Measurements from ENCODE around the gene PPARD. TPM values are rescaled to one million over a fixed set of nuclear protein-coding genes. Genes with fewer than 3 reads are reported as not detected.

PPARD gene
- total RNA-seq, 2 donors from 2014 or later, result 15.8 to 38.4 TPM

- no peaks in the 10 kb centered on the region for H3K9me3 ChIP-seq
- H3K27me3 ChIP-seq (replicated peaks; ENCODE audit: insufficient read depth), result no peaks in the 10 kb centered on the region
- H3K4me1 ChIP-seq (ENCODE audit: control insufficient read depth in 1 of 2, low read depth in 2 of 2), result peaks cover 0 to 29% of the 10 kb centered on the region in 2 donors
- ATAC-seq (ENCODE audit: insufficient number of reproducible peaks, low FRiP score, low read depth), result no peak
- H3K4me3 ChIP-seq, result no peak overlapping the region
- H3K27ac ChIP-seq, result no peak overlapping the region
- peaks cover 74% of the 10 kb centered on the region for H3K36me3 ChIP-seq
- TF ChIP-seq CTCF (IDR thresholded peaks at IDR 0.05), result no peak
- no peak for DNase-seq (ENCODE audit: low spot score)
Measured at GRCh38 chr6:35474942-35475570, 132.7 kb downstream of the PPARD start.

GRCh38 chr6:35475573-35475972 lies 133.2 kb downstream of the PPARD start:
- Histone ChIP-seq H3K36me3 (peaks cover 77% of the 10 kb centered on the region), H3K27ac (no peak overlapping the region)
- no peak for ATAC-seq (ENCODE audit: insufficient number of reproducible peaks, low FRiP score, low read depth)

GRCh38 chr6:35476004-35476403 lies 133.6 kb downstream of the PPARD start:
- peaks cover 0 to 20% of the 10 kb centered on the region in 2 donors for H3K4me1 ChIP-seq (ENCODE audit: control insufficient read depth in 1 of 2, low read depth in 2 of 2)
- no peaks in the 10 kb centered on the region for H3K27me3 ChIP-seq (replicated peaks; ENCODE audit: insufficient read depth)
- TF ChIP-seq CTCF (IDR thresholded peaks at IDR 0.05), result no peak
- no peak for ATAC-seq (ENCODE audit: insufficient number of reproducible peaks, low FRiP score, low read depth)
- no peak overlapping the region for H3K4me3 ChIP-seq
- peaks cover 77% of the 10 kb centered on the region for H3K36me3 ChIP-seq
- no peaks in the 10 kb centered on the region for H3K9me3 ChIP-seq
- H3K27ac ChIP-seq, result no peak overlapping the region
- no peak for DNase-seq (ENCODE audit: low spot score)

More at GRCh38 chr6:35475573-35475972, 133.2 kb downstream of the PPARD start:
- Histone ChIP-seq H3K4me3 (no peak overlapping the region), H3K27me3 (replicated peaks; ENCODE audit: insufficient read depth) (no peaks in the 10 kb centered on the region), H3K4me1 (ENCODE audit: control insufficient read depth in 1 of 2, low read depth in 2 of 2) (peaks cover 0 to 24% of the 10 kb centered on the region in 2 donors), H3K9me3 (no peaks in the 10 kb centered on the region)
- DNase-seq (ENCODE audit: low spot score), result no peak
- no peak for TF ChIP-seq CTCF (IDR thresholded peaks at IDR 0.05)

GRCh38 chr6:35477028-35477427 lies 134.7 kb downstream of the PPARD start:
- Histone ChIP-seq H3K4me1 (ENCODE audit: control insufficient read depth in 1 of 2, low read depth in 2 of 2) (peaks cover 0 to 13% of the 10 kb centered on the region in 2 donors), H3K4me3 (no peak overlapping the region), H3K36me3 (peaks cover 71% of the 10 kb centered on the region), H3K9me3 (no peaks in the 10 kb centered on the region), H3K27ac (no peak overlapping the region), H3K27me3 (replicated peaks; ENCODE audit: insufficient read depth) (no peaks in the 10 kb centered on the region)
- no peak for TF ChIP-seq CTCF (IDR thresholded peaks at IDR 0.05)
- no peak for DNase-seq (ENCODE audit: low spot score)
- ATAC-seq (ENCODE audit: insufficient number of reproducible peaks, low FRiP score, low read depth), result no peak

Other genes with a start within 250 kb of the PPARD start
- gene TCP11, start 201.2 kb upstream of the PPARD start, total RNA-seq, result not detected
- gene SCUBE3, start 128.6 kb upstream of the PPARD start, total RNA-seq, result 100 to 1,000 TPM in 1 of 2 donors, 10 to 100 TPM in 1; 75.6 to 101 TPM
- 10 to 100 TPM; 46.8 to 47.0 TPM for gene ZNF76, start 82.8 kb upstream of the PPARD start, total RNA-seq
- gene DEF6, start 44.7 kb upstream of the PPARD start, total RNA-seq, result 1 to 10 TPM; 7.6 to 9.1 TPM
- 1 to 10 TPM; 3.1 to 6.2 TPM for gene FANCE, start 109.8 kb downstream of the PPARD start, total RNA-seq
- 100 to 1,000 TPM; 585 to 636 TPM for gene RPL10A, start 125.8 kb downstream of the PPARD start, total RNA-seq
- gene TEAD3, start 154.5 kb downstream of the PPARD start, total RNA-seq, result 10 to 100 TPM; 50.8 to 68.3 TPM
- gene TULP1, start 170.3 kb downstream of the PPARD start, total RNA-seq, result not detected

All from thoracic aorta (tissue), 2 donors.